Neural progenitor cell (in vitro differentiated cells): Measurements from ENCODE around the gene GMDS.

ENCODE experiments used
- EZH2 ChIP-seq: fragments of 200-600 bp; sonication (generic); IDR thresholded peaks from 2 replicates; pipeline ENCODE4 v1.6.1; 2017; ENCODE audit warnings: antibody characterized with exemption, mild to moderate bottlenecking, moderate library complexity
- EZH2phosphoT487 ChIP-seq: fragments of 200-600 bp; sonication (generic); IDR thresholded peaks from 2 replicates; pipeline ENCODE4 v1.6.1; 2017; ENCODE audit warnings: antibody characterized with exemption
- TF ChIP-seq, protein P1 (sequence below): fragments of 200-600 bp; sonication (generic); IDR thresholded peaks from 2 replicates; pipeline ENCODE4 v1.5.1; 2017; ENCODE audit warnings: antibody characterized with exemption, mild to moderate bottlenecking

DNA sequence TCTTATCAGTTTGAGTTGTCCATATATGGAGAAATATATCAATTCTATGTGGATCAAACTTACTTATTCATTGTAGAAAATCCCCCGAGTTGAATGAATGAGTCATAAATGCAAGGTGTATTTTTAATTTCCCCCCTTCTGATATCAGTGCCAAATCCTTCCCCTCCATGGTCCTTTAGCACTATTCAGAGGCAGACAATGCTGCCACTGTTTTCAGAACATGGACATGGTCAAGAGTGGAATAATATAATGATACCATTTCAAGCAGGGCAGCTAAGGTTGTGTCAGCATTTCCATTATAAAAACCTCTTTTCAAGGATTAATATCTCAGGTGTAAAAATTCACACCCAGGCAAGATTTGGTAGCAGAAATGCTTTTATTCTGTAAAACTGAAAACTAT is 391.6 kb downstream of the GMDS start:
- TF ChIP-seq, protein P1, sequence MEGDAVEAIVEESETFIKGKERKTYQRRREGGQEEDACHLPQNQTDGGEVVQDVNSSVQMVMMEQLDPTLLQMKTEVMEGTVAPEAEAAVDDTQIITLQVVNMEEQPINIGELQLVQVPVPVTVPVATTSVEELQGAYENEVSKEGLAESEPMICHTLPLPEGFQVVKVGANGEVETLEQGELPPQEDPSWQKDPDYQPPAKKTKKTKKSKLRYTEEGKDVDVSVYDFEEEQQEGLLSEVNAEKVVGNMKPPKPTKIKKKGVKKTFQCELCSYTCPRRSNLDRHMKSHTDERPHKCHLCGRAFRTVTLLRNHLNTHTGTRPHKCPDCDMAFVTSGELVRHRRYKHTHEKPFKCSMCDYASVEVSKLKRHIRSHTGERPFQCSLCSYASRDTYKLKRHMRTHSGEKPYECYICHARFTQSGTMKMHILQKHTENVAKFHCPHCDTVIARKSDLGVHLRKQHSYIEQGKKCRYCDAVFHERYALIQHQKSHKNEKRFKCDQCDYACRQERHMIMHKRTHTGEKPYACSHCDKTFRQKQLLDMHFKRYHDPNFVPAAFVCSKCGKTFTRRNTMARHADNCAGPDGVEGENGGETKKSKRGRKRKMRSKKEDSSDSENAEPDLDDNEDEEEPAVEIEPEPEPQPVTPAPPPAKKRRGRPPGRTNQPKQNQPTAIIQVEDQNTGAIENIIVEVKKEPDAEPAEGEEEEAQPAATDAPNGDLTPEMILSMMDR, result no peak
- TF ChIP-seq EZH2, result no peak
- TF ChIP-seq EZH2phosphoT487, result no peak
